Activated T-cell treated with anti-CD3 and anti-CD28 coated beads for 4 hours (primary cell): ENCODE data around the gene LSM4.
A peak's percentile ranks its signal among the peaks of the same experiment; 100 is the strongest.
"Not testable (repeated sequence)": the region's sequence is repeated elsewhere in the genome, so short reads cannot be mapped to it uniquely, and the experiment has no call there.

Experiments
- DNase-seq: peaks from one replicate; pipeline ENCODE4 v3.0.0-alpha.2; 2020

The LSM4 gene

DNA sequence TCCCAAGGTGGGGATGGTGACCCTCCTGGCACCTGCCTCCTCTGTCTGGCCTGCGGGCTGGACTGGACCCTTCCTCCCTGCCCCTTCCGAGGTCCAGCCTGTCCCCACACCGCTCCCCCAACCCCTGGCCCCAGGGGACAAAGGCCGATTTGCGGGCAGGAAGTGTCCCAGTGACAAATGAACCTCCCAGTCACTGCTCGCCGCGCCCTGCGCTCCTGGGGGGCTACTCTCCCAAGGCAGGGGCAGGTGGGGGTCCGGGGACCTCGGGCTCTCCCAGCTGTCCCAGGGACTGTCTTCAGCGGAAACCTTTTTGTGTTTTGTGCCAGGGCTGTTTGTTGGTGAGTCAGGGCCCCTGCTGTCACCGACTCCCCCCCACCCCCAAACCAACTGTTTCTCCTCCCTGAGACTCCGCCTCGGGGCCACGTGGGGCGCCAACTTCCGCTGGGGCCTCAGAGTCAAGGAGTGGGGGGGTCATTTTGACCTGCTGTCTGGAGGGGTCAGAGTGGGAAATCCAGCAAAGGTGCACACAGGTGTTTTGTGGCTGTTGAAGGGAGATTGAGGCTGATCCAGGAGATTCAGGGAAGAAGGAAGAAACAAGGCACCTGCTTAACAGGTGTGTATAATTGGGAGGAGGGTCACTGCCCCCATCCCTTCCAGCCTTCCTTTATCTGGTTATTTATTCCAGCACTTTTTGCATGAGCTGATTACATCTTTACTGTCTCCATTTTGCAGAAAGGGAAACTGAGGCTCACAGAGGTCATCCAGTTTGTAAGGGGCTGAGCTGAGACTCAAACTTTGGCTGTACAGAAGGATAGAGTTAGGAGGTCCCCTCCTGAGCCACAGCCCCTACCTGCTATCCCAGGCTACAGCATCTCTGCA lies 18.4 kb upstream of the LSM4 start:
- peak; percentile 59 for DNase-seq

- peak; percentile 47 for DNase-seq
These were observed 17.5 kb upstream of the LSM4 start, which contains the start of gene PGPEP1 for GRCh38 chr19:18340190-18340989. TSS of gene PGPEP1 (plus strand) at chr19:18340598. CDS start at chr19:18340682, 84 bp downstream.

DNA sequence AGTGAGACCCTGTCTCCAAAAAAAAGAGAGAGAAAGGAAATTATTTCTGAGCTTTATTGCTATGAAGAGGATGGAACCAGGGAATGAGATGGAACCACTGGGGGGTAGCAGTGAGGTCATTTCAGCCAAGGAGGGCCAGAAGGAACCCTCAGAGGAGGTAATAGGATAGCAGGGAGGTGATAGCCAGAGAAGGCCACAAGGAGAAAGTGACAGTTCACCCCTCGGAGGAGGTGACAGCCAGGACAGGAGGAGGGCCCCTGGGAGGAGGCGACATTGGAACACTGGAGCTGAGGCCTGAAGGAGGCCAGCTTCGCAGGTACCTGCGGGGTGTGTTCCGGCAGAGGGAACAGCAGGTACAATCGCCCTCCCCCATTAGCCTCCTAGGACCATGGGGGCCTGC lies 16.8 kb upstream of the LSM4 start:
- no peak for DNase-seq

DNA sequence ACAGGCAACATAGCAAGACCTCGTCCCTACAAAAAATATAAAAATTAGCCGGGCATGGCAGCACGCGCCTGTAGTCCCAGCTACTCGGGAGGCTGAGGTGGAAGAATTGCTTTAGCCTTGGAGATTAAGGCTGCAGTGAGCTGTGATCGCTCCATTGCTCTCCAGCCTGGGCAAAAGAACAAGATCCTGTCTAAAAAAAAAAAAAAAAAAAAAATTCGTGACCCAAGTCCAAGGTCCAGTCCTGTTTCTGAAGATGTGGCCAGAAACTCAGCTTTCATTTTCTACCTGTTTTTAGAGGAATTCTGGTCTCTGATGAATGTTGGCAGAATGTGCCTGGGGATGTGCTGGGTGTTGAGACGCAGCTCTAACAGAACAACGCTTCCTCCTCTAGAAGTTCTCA lies 15.7 kb upstream of the LSM4 start:
- DNase-seq, result no peak

DNA sequence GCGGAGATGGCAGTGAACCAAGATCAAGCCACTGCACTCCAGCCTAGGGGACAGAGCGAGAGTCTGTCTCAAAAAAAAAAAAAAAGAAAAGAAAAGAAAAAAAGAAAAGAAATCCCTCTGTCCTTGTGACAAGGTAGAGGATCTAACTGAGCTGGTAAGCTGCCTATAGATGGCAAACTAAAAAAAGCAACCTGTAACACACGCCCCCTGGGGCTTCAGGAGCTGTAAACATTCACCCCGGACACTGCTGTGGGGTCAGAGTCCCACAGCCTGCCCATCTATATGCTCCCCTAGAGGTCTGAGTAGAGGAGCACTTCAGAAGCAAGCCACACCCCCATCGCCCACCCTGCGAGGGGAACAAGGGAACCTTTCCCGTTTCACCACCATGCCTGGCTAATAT lies 13.2 kb upstream of the LSM4 start:
- no peak for DNase-seq

DNA sequence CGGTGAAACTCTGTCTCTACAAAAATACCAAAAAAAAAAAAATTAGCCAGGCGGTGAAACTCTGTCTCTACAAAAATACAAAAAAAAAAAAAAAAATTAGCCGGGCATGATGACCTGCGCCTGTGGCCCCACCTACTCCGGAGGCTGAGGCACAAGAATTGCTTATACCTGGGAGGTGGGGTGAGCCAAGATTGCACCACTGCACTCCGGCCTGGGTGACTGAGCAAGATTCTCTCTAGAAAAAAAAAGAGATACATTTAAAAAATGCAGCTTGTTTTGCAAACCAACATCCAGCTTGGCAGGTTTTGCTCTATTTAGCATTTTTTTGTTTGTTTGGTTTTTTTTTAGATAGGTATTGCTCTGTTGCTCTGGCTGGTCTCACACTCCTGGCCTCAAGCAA lies 10.8 kb upstream of the LSM4 start:
- DNase-seq, result no peak

- no peak for DNase-seq
These were observed 10.1 kb upstream of the LSM4 start for GRCh38 chr19:18332917-18333530.

- no peak for DNase-seq
These were observed 8.0 kb upstream of the LSM4 start for GRCh38 chr19:18330868-18331267.

- DNase-seq, result no peak
These were observed 6.1 kb upstream of the LSM4 start for GRCh38 chr19:18329035-18329376.

- DNase-seq, result peak; percentile 78
These were observed 5.6 kb upstream of the LSM4 start for GRCh38 chr19:18328340-18329034.

DNA sequence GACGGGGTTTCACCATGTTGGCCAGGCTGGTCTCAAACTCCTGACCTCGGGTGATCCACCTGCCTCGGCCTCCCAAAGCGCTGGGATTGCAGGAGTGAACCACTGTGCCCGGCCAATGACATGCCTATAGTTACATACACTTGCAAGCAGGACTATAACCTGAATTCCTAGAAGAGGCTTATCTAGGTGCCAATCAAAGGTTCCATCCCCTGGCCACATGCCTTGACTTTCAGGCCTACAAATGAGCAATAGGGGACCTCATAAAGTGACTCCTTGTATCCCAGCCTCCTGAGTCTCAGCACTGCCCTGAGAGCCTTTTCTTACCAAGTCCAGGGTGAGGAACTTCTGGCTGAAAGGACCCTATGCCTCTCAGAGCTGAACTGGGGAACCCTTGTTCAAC lies 3.9 kb upstream of the LSM4 start:
- DNase-seq, result no peak

DNA sequence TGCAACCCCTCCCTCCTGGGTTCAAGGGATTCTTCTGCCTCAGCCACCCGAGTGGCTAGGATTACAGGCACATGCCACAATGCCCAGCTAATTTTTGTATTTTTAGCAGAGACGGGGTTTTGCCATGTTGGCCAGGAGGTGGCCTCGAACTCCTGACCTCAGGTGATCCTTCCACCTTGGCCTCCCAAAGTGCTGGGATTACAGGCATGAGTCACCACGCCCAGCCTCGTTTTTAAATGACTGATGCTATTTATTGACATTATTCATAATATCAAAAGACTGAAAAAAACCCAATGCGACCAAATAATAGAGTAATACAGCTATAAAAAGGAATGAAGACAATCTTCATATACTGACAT lies 1.5 kb upstream of the LSM4 start:
- not testable (repeated sequence) for DNase-seq

- peak; percentile 14 for DNase-seq
These were observed 538 bp downstream of the LSM4 start for GRCh38 chr19:18322318-18322758.

DNA sequence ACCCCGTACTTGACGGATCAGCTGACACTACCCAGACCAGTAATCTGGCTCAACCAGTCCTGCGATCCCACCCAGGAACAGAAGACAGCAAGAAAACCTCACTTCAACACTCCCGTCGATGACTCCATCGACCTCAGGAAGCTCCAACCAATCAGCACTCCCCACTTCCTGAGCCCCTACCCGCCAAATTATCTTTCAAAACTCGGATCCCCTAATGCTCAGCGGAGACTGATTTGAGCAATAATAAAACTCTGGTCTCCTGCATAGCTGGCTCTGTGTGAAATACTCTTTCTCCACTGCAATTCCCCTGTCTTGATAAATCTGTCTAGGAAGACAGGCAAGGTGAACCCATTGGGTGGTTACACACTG lies 1.2 kb downstream of the LSM4 start:
- no peak for DNase-seq

GRCh38 chr19:18320865-18321733 lies 1.8 kb downstream of the LSM4 start:
- DNase-seq, result no peak

DNA sequence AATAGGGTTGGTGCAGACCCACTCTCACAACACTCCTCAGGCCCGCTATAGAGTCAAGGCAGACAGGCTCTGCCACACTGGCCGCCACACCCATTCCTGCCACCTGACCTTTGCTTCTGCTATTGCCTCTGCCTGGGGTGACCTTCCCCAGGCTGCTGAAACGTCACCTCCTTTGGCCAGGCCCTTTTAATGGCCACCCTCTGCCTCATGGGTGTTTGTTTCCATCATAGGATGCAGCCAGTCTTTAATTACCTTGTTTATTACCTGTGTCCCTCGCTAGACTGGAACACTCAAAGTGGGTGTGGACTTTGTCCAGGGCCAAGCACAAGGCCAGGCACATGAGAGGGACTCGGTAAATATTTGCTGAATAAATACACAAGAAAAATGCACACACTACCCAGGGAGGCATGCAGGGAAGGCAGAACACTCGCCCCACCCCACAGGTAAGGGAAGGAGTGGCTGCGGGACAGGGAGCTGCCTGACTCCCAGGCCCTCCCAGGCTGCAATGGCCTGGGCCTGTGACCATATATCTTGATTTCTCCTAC lies 3.2 kb downstream of the LSM4 start:
- DNase-seq, result no peak

- DNase-seq, result peak; percentile 16
These were observed 4.7 kb downstream of the LSM4 start for GRCh38 chr19:18317961-18318800.

- DNase-seq, result no peak
These were observed 9.5 kb downstream of the LSM4 start for GRCh38 chr19:18313398-18313797.

DNA sequence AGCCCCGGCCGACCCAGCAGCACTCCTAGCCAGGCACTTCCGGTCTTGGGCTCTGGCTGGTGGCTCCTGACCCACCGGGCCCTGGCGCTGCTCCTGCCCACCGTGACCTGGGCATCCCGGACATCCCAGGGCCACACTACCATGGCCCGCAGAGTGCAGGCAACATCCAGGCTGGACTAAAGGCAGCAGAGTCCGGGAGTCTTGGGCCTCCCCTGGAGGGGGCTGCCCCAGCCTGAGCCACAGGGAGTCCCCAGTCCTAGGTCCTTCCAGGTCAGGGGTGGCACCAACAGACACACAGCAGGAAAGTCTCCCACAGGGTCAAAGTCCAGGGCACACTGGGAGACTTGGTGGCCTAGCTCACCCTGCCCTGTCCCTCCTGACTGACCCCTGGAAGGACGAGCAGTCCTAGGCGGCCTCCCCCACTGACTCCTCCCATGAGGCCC lies 10.8 kb downstream of the LSM4 start:
- DNase-seq, result no peak

GRCh38 chr19:18311502-18312091 lies 11.3 kb downstream of the LSM4 start:
- no peak for DNase-seq
